ENCODE results near the gene PLTP. TPM values are rescaled to one million over a fixed set of nuclear protein-coding genes. Genes with fewer than 3 reads are reported as not detected.

The PLTP gene
- total RNA-seq, 1 experiment from 2014 or later = 62.5 TPM

DNA sequence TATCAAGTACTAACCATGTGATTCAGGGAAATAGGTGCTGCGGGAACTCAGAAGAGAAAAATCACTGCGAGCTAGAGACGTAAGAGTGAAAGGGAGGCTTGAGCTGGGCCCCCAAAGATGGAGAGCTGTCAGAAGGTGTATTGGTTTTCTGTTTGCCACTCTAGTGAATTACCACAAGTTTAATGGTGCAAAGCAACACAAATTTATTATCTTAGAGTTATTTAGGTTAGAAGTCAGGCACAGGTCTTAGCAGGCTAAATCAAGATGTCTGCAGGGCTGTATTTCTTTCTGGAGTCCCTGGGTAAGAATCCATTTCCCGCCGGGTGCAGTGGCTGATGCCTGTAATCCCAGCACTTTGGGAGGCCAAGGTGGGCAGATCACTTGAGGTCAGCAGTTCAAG lies 52.0 kb downstream of the PLTP start:
- Histone ChIP-seq H2AFZ (ENCODE audit: low read length) (no peak overlapping the region), H4K5ac (ENCODE audit: insufficient read length, low read depth, low read length) (no peak overlapping the region), H3K9me3 (ENCODE audit: control insufficient read depth, low read depth, low read length) (no peaks in the 10 kb centered on the region), H3K4me2 (ENCODE audit: insufficient read depth, insufficient read length, low read length) (no peak overlapping the region), H4K20me1 (ENCODE audit: control insufficient read depth, insufficient read depth, insufficient read length) (peaks cover 2% of the 10 kb centered on the region), H3K27me3 (ENCODE audit: insufficient read depth, low read length) (no peaks in the 10 kb centered on the region), H2BK120ac (ENCODE audit: low read depth, low read length, poor library complexity, severe bottlenecking) (no peak overlapping the region), H4K91ac (ENCODE audit: insufficient read length, low read depth, low read length) (no peak overlapping the region), H2BK12ac (ENCODE audit: insufficient read length, low read depth, low read length) (no peak overlapping the region), H3K18ac (ENCODE audit: insufficient read length, low read depth, low read length) (no peak overlapping the region), H2AK5ac (ENCODE audit: insufficient read length, low read length) (no peak overlapping the region), H3K23ac (ENCODE audit: insufficient read length, low read depth, low read length) (no peak overlapping the region), H4K8ac (replicated peaks; ENCODE audit: insufficient read length, low read depth, low read length) (no peak overlapping the region), H3K56ac (ENCODE audit: insufficient read length, low read depth, low read length) (no peak overlapping the region), H2BK15ac (ENCODE audit: low read depth, low read length) (no peak overlapping the region), H3K4me1 (ENCODE audit: insufficient read depth, low read length) (peaks cover 5% of the 10 kb centered on the region; the same call in 1 of the 2 replicates), H3K27ac (ENCODE audit: insufficient read length, low read depth, low read length) (no peak overlapping the region), H2BK5ac (ENCODE audit: insufficient read length, low read length) (no peak overlapping the region), H3K9ac (ENCODE audit: extremely low read depth, insufficient read length, low read length) (no peak overlapping the region), H3T11ph (ENCODE audit: low read length) (no peak overlapping the region), H2BK20ac (ENCODE audit: low read depth, low read length, poor library complexity, severe bottlenecking) (no peak overlapping the region), H3K79me2 (ENCODE audit: insufficient read depth, low read length) (peaks cover 3% of the 10 kb centered on the region; the same call in 1 of the 2 replicates), H3K79me1 (ENCODE audit: insufficient read depth, low read depth, low read length, poor library complexity, severe bottlenecking) (no peaks in the 10 kb centered on the region), H3K14ac (ENCODE audit: insufficient read depth, low read length) (no peak overlapping the region), H3K4ac (ENCODE audit: low read depth, low read length) (no peak overlapping the region), H3K23me2 (ENCODE audit: insufficient read length, low read depth, low read length, poor library complexity, severe bottlenecking) (peaks cover 5% of the 10 kb centered on the region)
- no peaks in the 10 kb centered on the region for H3K27me3 Mint-ChIP-seq (ENCODE audit: low read depth)
- TF ChIP-seq, protein P1, sequence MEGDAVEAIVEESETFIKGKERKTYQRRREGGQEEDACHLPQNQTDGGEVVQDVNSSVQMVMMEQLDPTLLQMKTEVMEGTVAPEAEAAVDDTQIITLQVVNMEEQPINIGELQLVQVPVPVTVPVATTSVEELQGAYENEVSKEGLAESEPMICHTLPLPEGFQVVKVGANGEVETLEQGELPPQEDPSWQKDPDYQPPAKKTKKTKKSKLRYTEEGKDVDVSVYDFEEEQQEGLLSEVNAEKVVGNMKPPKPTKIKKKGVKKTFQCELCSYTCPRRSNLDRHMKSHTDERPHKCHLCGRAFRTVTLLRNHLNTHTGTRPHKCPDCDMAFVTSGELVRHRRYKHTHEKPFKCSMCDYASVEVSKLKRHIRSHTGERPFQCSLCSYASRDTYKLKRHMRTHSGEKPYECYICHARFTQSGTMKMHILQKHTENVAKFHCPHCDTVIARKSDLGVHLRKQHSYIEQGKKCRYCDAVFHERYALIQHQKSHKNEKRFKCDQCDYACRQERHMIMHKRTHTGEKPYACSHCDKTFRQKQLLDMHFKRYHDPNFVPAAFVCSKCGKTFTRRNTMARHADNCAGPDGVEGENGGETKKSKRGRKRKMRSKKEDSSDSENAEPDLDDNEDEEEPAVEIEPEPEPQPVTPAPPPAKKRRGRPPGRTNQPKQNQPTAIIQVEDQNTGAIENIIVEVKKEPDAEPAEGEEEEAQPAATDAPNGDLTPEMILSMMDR (conservative IDR thresholded peaks at IDR 0.05) = no peak
- no peak overlapping the region for H3K4me3 Mint-ChIP-seq
- no peak for DNase-seq
- no CpG with 5 or more reads among the region's 5 CpGs for WGBS (ENCODE audit: extremely low coverage, insufficient read length, low lambda C conversion rate)
- no peak overlapping the region for H3K27ac Mint-ChIP-seq
- H3K4me1 Mint-ChIP-seq = peaks cover 32 to 35% of the 10 kb centered on the region in 2 experiments
- H3K9me3 Mint-ChIP-seq = no peaks in the 10 kb centered on the region
- peaks cover 2 to 7% (median 3%) of the 10 kb centered on the region in 3 experiments; a peak in 3 of 7 replicates for H3K36me3 Mint-ChIP-seq (ENCODE audit: insufficient read depth in 1 of 3, low read depth in 3 of 3)
